OCI-LY7 (cell line): ENCODE data around the gene RGN. TPM values are rescaled to one million over a fixed set of nuclear protein-coding genes. Genes with fewer than 3 reads are reported as not detected.

ENCODE experiments used
- Bru-seq: library from RNA; stranded (reverse); fragments of 400-500 nt; gene quantifications from one replicate; lab custom pipeline; 2021; lab: Mats Ljungman, UMichigan
- BruChase-seq, 2 experiments: library from RNA; stranded (reverse); fragments of 400-500 nt; gene quantifications; one replicate each; lab custom pipeline; 2021; lab: Mats Ljungman, UMichigan
- BruUV-seq: library from RNA; stranded (reverse); fragments of 400-500 nt; replicated peaks from 2 replicates; lab custom pipeline; 2021; lab: Mats Ljungman, UMichigan
- CTCF ChIA-PET: fragments of 300-600 bp; sonication (Branson Sonifier 250); formaldehyde crosslinking; loops from one replicate; lab custom pipeline; 2022; ENCODE audit warnings: antibody characterized with exemption; ENCODE audit not compliant: unreplicated experiment; lab: Charles Lee
- POLR2A ChIA-PET: fragments of 300-600 bp; sonication (Branson Sonifier 250); formaldehyde crosslinking; loops from one replicate; lab custom pipeline; 2022; ENCODE audit warnings: antibody characterized with exemption; lab: Charles Lee
- DNase-seq: peaks from one replicate; pipeline ENCODE4 v3.0.0-alpha.2; 2015; ENCODE audit warnings: low spot score
- H2AFZ ChIP-seq: fragments of 200-600 bp; sonication (generic), shearing (Covaris generic); 2 replicates; pipeline ENCODE4 v1.6.1; 2014; ENCODE audit warnings: mild to moderate bottlenecking, antibody characterized with exemption, low read length, moderate library complexity
- H3K27ac ChIP-seq: fragments of 200-600 bp; sonication (generic); 2 replicates; pipeline ENCODE4 v1.5.1; 2014; ENCODE audit warnings: mixed run types, low read depth, mild to moderate bottlenecking, moderate library complexity, low read length, inconsistent platforms; ENCODE audit not compliant: poor library complexity, severe bottlenecking
- H3K36me3 ChIP-seq: fragments of 200-600 bp; sonication (generic); 2 replicates; pipeline ENCODE4 v1.6.1; 2014; ENCODE audit warnings: mild to moderate bottlenecking, antibody characterized with exemption, low read length, moderate library complexity, mixed read lengths; ENCODE audit not compliant: insufficient read depth
- H3K4me1 ChIP-seq: fragments of 200-600 bp; sonication (generic); 2 replicates; pipeline ENCODE4 v1.5.1; 2014; ENCODE audit warnings: mild to moderate bottlenecking, low read length; ENCODE audit not compliant: insufficient read depth, poor library complexity, severe bottlenecking
- H3K4me2 ChIP-seq: fragments of 200-600 bp; sonication (generic); 2 replicates; pipeline ENCODE4 v1.6.1; 2014; ENCODE audit warnings: mild to moderate bottlenecking, low read length
- H3K4me3 ChIP-seq: fragments of 200-600 bp; sonication (generic); 2 replicates; pipeline ENCODE4 v1.5.1; 2014; ENCODE audit warnings: mild to moderate bottlenecking, low read depth, low read length; ENCODE audit not compliant: poor library complexity, severe bottlenecking
- H3K79me2 ChIP-seq: fragments of 200-600 bp; sonication (generic); 2 replicates; pipeline ENCODE4 v1.6.1; 2016; ENCODE audit warnings: low read depth, mild to moderate bottlenecking, low read length, moderate library complexity, mixed read lengths; ENCODE audit not compliant: insufficient read depth
- H3K9me2 ChIP-seq: fragments of 200-600 bp; sonication (generic); 2 replicates; pipeline ENCODE4 v1.6.1; 2016; ENCODE audit warnings: mild to moderate bottlenecking, low read length, mixed read lengths; ENCODE audit not compliant: insufficient read depth
- H3K9me3 ChIP-seq: fragments of 200-600 bp; sonication (generic); 2 replicates; pipeline ENCODE4 v1.6.1; 2014; ENCODE audit warnings: mild to moderate bottlenecking, mixed run types, low read length, mixed read lengths
- H4K20me1 ChIP-seq: fragments of 200-600 bp; sonication (generic); 2 replicates; pipeline ENCODE4 v1.6.1; 2014; ENCODE audit warnings: mild to moderate bottlenecking, antibody characterized with exemption, low read length, moderate library complexity, mixed read lengths; ENCODE audit not compliant: insufficient read depth
- CTCF ChIP-seq: fragments of 200-600 bp; sonication (generic); conservative IDR thresholded peaks from 2 replicates; pipeline ENCODE4 v1.5.1; 2014; ENCODE audit warnings: mild to moderate bottlenecking, antibody characterized with exemption, low read length, moderate library complexity, mixed read lengths
- EZH2phosphoT487 ChIP-seq: fragments of 200-600 bp; sonication (generic); IDR thresholded peaks from 2 replicates; pipeline ENCODE4 v1.6.1; 2018; ENCODE audit warnings: low read depth, borderline replicate concordance, mild to moderate bottlenecking, mixed run types, antibody characterized with exemption, low read length, moderate library complexity, mixed read lengths
- intact Hi-C: fragments of 100-400 bp; cut with micrococcal nuclease; formaldehyde crosslinking; loops from one replicate; pipeline ENCODE4 v1.10.0; 2022; ENCODE audit not compliant: unreplicated experiment
- long read RNA-seq: library from polyadenylated mRNA; stranded (forward); transcript quantifications from one replicate; pipeline ENCODE4 v2.0.0, GENCODE V29; 2022
- total RNA-seq, 2 experiments: library from RNA; depleted of rRNA in 1 of 2; stranded (reverse); fragments of >200 nt in 1 of 2; shearing (Covaris generic) in 1 of 2; gene quantifications; 2 replicates each; pipeline ENCODE4 v1.2.3, GENCODE V29; 2014 to 2022

RGN gene
- total RNA-seq (2014; rRNA removed; shearing (Covaris generic)) (0.25 TPM in 1 of 2 replicates, not detected in the other), total RNA-seq (2022) (not detected in 2 replicates), Bru-seq, nascent RNA (percentile 21 among the genes with signal in this experiment), BruChase-seq, experiment 1, labeled RNA remaining after a 6-hour chase (percentile 8 among the genes with signal in this experiment), BruChase-seq, experiment 2, labeled RNA remaining after a 2-hour chase (not detected)
- long read RNA-seq = 0 reads

GRCh38 chrX:47078129-47079043 is at the start of gene RGN:
TSS of gene RGN (plus strand) at chrX:47078443. CDS start at chrX:47081145, 2,702 bp downstream.
- intact Hi-C loops = no loop called here
- BruUV-seq = no TSS peak
- no peaks in the 10 kb centered on the region for H3K9me3 ChIP-seq
- no peaks in the 10 kb centered on the region for H3K9me2 ChIP-seq
- H3K36me3 ChIP-seq = no peaks in the 10 kb centered on the region
- no peak within 1 kb of the TSS for H2AFZ ChIP-seq
- TF ChIP-seq CTCF (no peak), EZH2phosphoT487 (no peak)
- ChIA-PET POLR2A (no interaction called here), CTCF (no interaction called here)
- DNase-seq = no peak
- no peaks in the 10 kb centered on the region for H3K4me1 ChIP-seq
- H3K79me2 ChIP-seq = no peaks in the 10 kb centered on the region
- no peak within 1 kb of the TSS for H3K4me3 ChIP-seq
- no peak within 1 kb of the TSS for H3K27ac ChIP-seq
- no peaks in the 10 kb centered on the region for H4K20me1 ChIP-seq
- no peak within 1 kb of the TSS for H3K4me2 ChIP-seq

GRCh38 chrX:47030339-47030738 is 47.9 kb upstream of the RGN start:
- Histone ChIP-seq H4K20me1 (no peaks in the 10 kb centered on the region), H2AFZ (no peak overlapping the region), H3K36me3 (no peaks in the 10 kb centered on the region), H3K9me3 (no peaks in the 10 kb centered on the region), H3K4me3 (no peak overlapping the region), H3K4me1 (peaks cover 6% of the 10 kb centered on the region), H3K4me2 (no peak overlapping the region), H3K79me2 (no peaks in the 10 kb centered on the region), H3K9me2 (no peaks in the 10 kb centered on the region), H3K27ac (no peak overlapping the region)
- TF ChIP-seq CTCF = peak; percentile 82
- no peak for TF ChIP-seq EZH2phosphoT487
- BruUV-seq = no TSS peak
- peak; percentile 73 for DNase-seq
- intact Hi-C loops = loop anchor here (2.0 kb wide), 2 partner anchors 128 to 272 kb away; partner anchors contain the start of gene SLC9A7
- POLR2A ChIA-PET = no interaction called here
- CTCF ChIA-PET = no interaction called here
